NT2/D1 (cell line): ENCODE results near the gene GNB1.

Experiments
- DNase-seq: peaks from one replicate; pipeline ENCODE4 v3.0.0-alpha.2; 2011; ENCODE audit warnings: low read depth, low spot score
- H3K27me3 ChIP-seq: 2 replicates; pipeline ENCODE4 v1.6.0; 2011; ENCODE audit warnings: mild to moderate bottlenecking; ENCODE audit not compliant: insufficient read length, insufficient read depth
- H3K36me3 ChIP-seq: 2 replicates; pipeline ENCODE4 v1.6.1; 2011; ENCODE audit warnings: mild to moderate bottlenecking, low read length, mixed read lengths; ENCODE audit not compliant: insufficient read depth, insufficient read length
- H3K4me1 ChIP-seq: 2 replicates; pipeline ENCODE4 v1.5.1; 2011; ENCODE audit not compliant: insufficient read depth, insufficient read length
- H3K4me3 ChIP-seq: 2 replicates; pipeline ENCODE4 v1.5.1; 2011; ENCODE audit warnings: low read depth; ENCODE audit not compliant: insufficient read length
- H3K9ac ChIP-seq: 2 replicates; pipeline ENCODE4 v1.6.0; 2011; ENCODE audit warnings: low read depth; ENCODE audit not compliant: insufficient read length
- H3K9me3 ChIP-seq: 2 replicates; pipeline ENCODE4 v1.5.1; 2011; ENCODE audit warnings: mild to moderate bottlenecking, low read length; ENCODE audit not compliant: insufficient read depth
- SUZ12 ChIP-seq: IDR thresholded peaks from 2 replicates; pipeline ENCODE4 v1.6.1; 2011; ENCODE audit not compliant: insufficient read length, insufficient read depth; ENCODE audit errors: extremely low read depth
- YY1 ChIP-seq: IDR thresholded peaks from 2 replicates; pipeline ENCODE4 v1.6.1; 2011; ENCODE audit not compliant: insufficient read length, insufficient read depth
- ZNF274 ChIP-seq: IDR thresholded peaks from 2 replicates; pipeline ENCODE4 v1.6.1; 2011; ENCODE audit warnings: mild to moderate bottlenecking, low read depth, low read length

GNB1 gene

DNA sequence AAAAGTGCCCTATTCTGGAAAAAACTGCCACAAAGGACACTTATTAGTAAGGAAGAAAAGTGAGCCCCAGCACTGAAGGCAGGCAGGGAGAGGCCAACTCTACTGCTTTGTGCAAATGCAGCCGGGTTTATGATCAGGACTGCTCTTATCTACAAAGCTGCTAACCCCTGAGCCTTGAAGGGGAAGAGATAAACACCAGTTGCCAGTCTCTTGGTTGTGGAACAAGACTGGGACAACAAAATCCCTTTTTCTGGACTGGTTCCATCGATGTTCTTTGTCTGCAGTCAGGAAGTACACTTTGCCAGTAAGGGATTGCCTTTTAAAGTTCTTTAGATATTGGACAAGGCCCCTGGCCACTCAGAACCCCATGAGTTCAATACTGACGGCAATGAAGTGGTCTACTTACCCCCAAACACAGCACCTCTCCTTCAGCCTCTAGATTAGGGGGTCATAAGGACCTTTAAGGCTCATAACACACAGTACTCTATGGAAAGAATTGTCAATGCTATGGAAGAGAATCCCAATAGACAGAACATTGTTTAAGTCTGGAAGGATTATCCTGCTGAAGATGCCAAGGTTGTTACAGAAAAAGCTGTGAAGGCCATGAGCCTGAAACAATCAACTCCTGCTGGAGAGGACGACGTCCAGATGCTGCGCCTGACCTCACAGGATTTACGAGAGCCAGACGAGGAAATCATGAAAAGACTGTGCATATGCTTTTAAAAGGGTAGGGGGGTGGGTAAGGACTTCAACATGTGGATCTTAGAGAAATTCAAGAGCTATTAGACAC lies 43.6 kb downstream of the GNB1 start:
- Histone ChIP-seq H3K36me3 (peaks cover 37% of the 10 kb centered on the region), H3K9me3 (no peaks in the 10 kb centered on the region), H3K4me1 (no peaks in the 10 kb centered on the region), H3K27me3 (no peaks in the 10 kb centered on the region), H3K4me3 (no peak overlapping the region), H3K9ac (no peak overlapping the region)
- no peak for TF ChIP-seq SUZ12
- no peak for TF ChIP-seq YY1
- TF ChIP-seq ZNF274 = no peak
- no peak for DNase-seq

DNA sequence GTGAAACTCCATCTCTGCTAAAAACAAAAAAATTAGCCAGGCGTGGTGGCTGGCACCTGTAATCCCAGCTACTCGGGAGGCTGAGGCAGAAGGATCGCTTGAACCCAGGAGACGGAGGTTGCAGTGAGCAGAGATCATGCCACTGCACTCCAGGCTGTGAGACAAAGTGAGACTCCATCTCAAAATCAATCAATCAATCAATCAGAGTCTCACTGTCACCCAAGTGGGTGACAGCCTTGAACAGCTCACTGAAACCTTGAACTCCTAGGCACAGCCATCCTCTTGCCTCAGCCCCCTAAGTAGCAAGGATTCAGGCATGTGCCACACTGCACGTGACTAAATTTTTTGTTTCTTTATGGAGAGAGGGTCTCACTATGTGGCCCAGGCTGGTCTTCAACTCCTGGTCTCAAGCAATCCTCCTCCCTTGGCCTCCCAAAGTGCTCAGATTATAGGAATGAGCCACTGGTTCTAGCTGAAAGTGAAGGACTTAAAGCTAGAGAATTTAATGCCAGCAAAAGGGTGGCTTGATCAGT lies 44.4 kb downstream of the GNB1 start:
- Histone ChIP-seq H3K4me3 (no peak overlapping the region), H3K9me3 (no peaks in the 10 kb centered on the region), H3K4me1 (no peaks in the 10 kb centered on the region), H3K9ac (no peak overlapping the region), H3K36me3 (peaks cover 35% of the 10 kb centered on the region), H3K27me3 (no peaks in the 10 kb centered on the region)
- no peak for DNase-seq
- TF ChIP-seq ZNF274 = no peak
- no peak for TF ChIP-seq SUZ12
- TF ChIP-seq YY1 = no peak

DNA sequence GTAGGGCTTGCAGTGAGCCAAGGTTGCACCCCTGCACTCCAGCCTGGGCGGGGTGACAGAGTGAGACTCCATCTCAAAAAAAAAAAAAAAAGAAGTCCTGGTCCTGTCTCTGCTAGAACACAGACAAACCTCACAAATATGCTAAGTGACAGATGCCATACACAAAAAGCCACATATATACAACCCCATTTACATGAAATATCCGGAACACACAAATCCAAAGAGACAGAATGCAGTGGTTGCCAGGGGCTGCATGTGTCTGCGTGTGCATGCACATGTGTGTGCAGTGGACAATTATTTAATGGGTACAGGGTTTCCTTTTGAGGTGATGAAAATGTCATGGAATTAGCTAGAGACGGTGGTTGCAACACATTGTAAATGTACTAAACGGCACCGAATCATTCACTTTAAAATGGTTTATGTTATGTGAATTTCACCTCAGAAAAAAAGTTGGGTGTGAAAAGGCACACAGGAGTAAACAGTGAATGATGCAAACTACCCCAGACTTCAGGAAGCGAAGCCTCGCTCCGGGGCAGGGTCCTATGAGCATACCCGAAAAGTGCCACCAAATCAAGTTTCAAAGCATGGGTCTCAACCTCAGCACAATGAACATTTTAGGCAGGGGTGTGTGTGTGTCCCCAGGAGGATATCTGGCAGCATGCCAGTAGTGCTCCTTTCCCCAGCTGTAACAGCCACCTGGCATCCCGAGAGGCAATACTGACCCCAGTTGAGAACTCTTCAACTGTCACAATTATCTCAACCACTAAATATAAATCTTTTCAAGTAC lies 48.3 kb downstream of the GNB1 start:
- TF ChIP-seq ZNF274 (no peak), SUZ12 (no peak), YY1 (no peak)
- H3K27me3 ChIP-seq = no peaks in the 10 kb centered on the region
- peaks cover 44% of the 10 kb centered on the region for H3K36me3 ChIP-seq
- no peak overlapping the region for H3K9ac ChIP-seq
- no peaks in the 10 kb centered on the region for H3K4me1 ChIP-seq
- no peak overlapping the region for H3K4me3 ChIP-seq
- DNase-seq = no peak
- H3K9me3 ChIP-seq = no peaks in the 10 kb centered on the region

DNA sequence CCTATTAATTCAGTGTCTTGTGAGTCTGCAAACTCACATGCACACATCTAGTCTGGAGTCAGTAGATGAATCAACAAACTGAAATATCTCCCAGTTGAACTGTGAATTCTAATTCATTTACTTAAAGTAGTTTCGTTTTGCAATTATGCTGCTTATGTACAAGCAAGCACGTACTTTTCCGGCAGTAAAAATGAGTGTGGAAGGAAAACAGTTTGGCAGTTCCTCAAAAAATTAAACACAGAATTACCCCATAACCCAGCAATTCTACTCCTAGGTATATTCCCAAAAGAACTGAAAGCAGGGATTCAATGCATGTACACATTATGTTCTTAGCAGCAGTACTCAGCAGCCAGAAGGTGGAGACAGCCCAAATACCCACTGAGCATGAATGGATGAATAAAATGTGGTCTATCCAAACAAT lies 49.3 kb downstream of the GNB1 start:
- no peaks in the 10 kb centered on the region for H3K27me3 ChIP-seq
- H3K4me3 ChIP-seq = no peak overlapping the region
- peaks cover 40% of the 10 kb centered on the region for H3K36me3 ChIP-seq
- TF ChIP-seq ZNF274 = no peak
- no peak for TF ChIP-seq YY1
- no peak for TF ChIP-seq SUZ12
- H3K9ac ChIP-seq = no peak overlapping the region
- no peaks in the 10 kb centered on the region for H3K4me1 ChIP-seq
- H3K9me3 ChIP-seq = no peaks in the 10 kb centered on the region
- no peak for DNase-seq

DNA sequence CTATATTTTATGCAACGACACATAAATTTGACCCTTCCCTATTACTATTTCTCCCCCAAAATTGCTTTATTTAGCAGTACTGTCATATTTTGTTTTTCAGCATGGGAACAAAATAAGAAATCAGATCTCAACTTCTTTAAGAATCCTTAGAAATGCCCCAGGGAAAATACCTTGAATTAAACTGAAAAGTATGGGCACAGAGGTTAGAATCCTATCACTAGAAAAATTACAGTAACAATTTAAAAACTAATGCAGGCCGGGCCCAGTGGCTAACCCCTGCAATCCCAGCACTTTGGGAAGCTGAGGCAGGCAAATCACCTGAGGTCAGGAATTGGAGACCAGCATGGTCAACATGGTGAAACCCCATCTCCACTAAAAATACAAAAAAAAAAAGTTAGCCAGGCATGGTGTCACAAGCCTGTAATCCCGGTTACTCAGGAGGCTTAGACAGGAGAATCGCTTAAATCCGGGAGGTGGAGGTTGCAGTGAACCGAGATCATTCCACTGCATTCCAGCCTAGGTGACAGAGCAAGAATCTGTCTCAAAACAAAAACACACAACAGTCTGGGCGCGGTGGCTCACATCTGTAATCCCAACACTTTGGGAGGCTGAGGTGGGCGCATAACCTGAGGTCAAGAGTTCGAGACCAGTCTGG lies 51.4 kb downstream of the GNB1 start:
- Histone ChIP-seq H3K4me1 (no peaks in the 10 kb centered on the region), H3K9me3 (no peaks in the 10 kb centered on the region), H3K27me3 (no peaks in the 10 kb centered on the region), H3K9ac (no peak overlapping the region), H3K36me3 (peaks cover 44% of the 10 kb centered on the region), H3K4me3 (no peak overlapping the region)
- no peak for DNase-seq
- no peak for TF ChIP-seq YY1
- TF ChIP-seq SUZ12 = no peak
- no peak for TF ChIP-seq ZNF274

DNA sequence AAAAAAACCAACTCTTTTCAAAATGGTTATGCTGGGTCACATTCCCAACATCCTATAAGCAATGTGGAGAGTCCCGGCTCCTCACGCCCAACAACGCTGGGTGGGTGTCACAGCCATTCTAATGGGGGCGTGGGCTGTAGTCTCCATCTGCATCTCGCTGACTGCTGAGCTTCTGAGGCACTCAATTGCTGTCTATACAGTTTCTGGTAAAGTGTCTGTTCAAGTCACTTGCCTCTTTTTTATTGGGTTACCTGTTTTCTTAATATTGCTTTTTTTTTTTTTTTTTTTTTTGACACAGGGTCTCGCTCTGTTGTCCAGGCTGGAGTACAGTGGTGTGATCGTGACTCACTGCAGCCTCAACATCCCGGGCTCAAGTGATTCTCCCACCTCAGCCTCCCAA lies 54.8 kb downstream of the GNB1 start:
- Histone ChIP-seq H3K9ac (no peak overlapping the region), H3K27me3 (no peaks in the 10 kb centered on the region), H3K4me1 (no peaks in the 10 kb centered on the region), H3K36me3 (peaks cover 74% of the 10 kb centered on the region), H3K9me3 (no peaks in the 10 kb centered on the region), H3K4me3 (no peak overlapping the region)
- TF ChIP-seq SUZ12 (no peak), YY1 (no peak), ZNF274 (no peak)
- DNase-seq = no peak

DNA sequence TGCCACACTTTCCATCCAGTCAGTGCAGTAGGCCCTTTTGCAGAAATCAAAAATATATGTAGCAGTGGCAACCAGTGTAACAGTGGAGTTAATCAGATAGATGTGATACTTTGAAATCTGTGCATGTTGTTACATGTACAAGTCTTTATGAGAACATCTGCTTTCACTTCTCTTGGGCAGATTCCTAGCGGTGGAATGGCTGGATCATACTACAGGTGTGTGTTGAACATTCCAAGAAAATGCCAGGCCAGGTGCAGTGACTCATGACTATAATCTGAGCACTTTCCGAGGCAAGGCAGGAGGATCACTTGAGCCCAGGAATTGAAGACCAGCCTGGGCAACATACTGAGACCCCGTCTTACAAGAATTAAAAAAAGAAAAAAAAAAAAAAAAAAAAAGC lies 55.3 kb downstream of the GNB1 start:
- H3K4me3 ChIP-seq = no peak overlapping the region
- H3K9ac ChIP-seq = no peak overlapping the region
- no peaks in the 10 kb centered on the region for H3K4me1 ChIP-seq
- no peaks in the 10 kb centered on the region for H3K27me3 ChIP-seq
- no peak for TF ChIP-seq SUZ12
- no peak for TF ChIP-seq ZNF274
- no peaks in the 10 kb centered on the region for H3K9me3 ChIP-seq
- no peak for DNase-seq
- peaks cover 78% of the 10 kb centered on the region for H3K36me3 ChIP-seq
